Sigmoid colon (tissue), 7 donors: ENCODE results near the gene SP5. TPM values are rescaled to one million over a fixed set of nuclear protein-coding genes. Genes with fewer than 3 reads are reported as not detected.

Experiments
- DNase-seq: peaks from one replicate; pipeline ENCODE4 v3.0.0-alpha.2; 2019
- H3K27ac ChIP-seq, 4 donors: fragments of 200-600 bp; sonication (generic); one replicate each; pipeline ENCODE4 v1.5.1; 2016 to 2019; ENCODE audit warnings: mild to moderate bottlenecking in 1 of 4
- H3K27me3 ChIP-seq, 3 donors: fragments of 200-600 bp; sonication (generic); one replicate each; pipeline ENCODE4 v1.5.1; 2019; ENCODE audit warnings: mild to moderate bottlenecking in 1 of 3
- H3K36me3 ChIP-seq, 4 donors: fragments of 200-600 bp; sonication (generic); one replicate each; pipeline ENCODE4 v1.5.1; 2016 to 2019
- H3K4me1 ChIP-seq, 4 donors: fragments of 200-600 bp; sonication (generic); one replicate each; pipeline ENCODE4 v1.5.1; 2017 to 2019
- H3K4me3 ChIP-seq, 4 donors: fragments of 200-600 bp; sonication (generic); one replicate each; pipeline ENCODE4 v1.5.1; 2017 to 2019; ENCODE audit warnings: mild to moderate bottlenecking in 2 of 4, moderate library complexity in 1 of 4
- H3K9me3 ChIP-seq, 4 donors: fragments of 200-600 bp in 3 of 4; sonication (generic) in 3 of 4; one replicate each; pipeline versions ENCODE4 v1.5.1 to v1.6.1; 2013 to 2019
- EP300 ChIP-seq, 4 donors: sonication (generic); formaldehyde crosslinking; IDR thresholded peaks; one replicate each; pipeline ENCODE4 v1.6.1; 2017; ENCODE audit warnings: antibody characterized with exemption in 4 of 4
- POLR2A ChIP-seq, 2 donors: fragments of 450-650 bp; IDR thresholded peaks; one replicate each; pipeline ENCODE4 v1.6.1; 2016; ENCODE audit warnings: antibody characterized with exemption in 2 of 2, mild to moderate bottlenecking in 2 of 2, moderate library complexity in 2 of 2
- POLR2AphosphoS5 ChIP-seq, 4 donors: sonication (generic); formaldehyde crosslinking; IDR thresholded peaks; one replicate each; pipeline ENCODE4 v1.6.1; 2017; ENCODE audit warnings: antibody characterized with exemption in 4 of 4
- WGBS, 2 donors: extraction: QIAGEN DNeasy Blood & Tissue Kit; methylation state at CpG; one replicate each; pipeline ENCODE4 v1.1.7; 2013; 5-methylcytosine and 5-hydroxymethylcytosine counted together
- intact Hi-C: fragments of 100-400 bp; cut with DNase I; formaldehyde crosslinking; loops from one replicate; pipeline ENCODE4 v1.15.1; 2023
- polyA plus RNA-seq, 3 donors: library from polyadenylated mRNA; stranded (reverse); fragments of 200-250 nt; gene quantifications; one replicate each; pipeline ENCODE4 v1.2.3, GENCODE V29; 2013
- total RNA-seq, 4 donors: library from RNA; depleted of rRNA; stranded (reverse); fragments of >200 nt; gene quantifications; one replicate each; pipeline ENCODE4 v1.1.0, GENCODE V29; 2016
- TF ChIP-seq, protein P1 (sequence below), 4 experiments: fragments of 450-650 bp in 3 of 4; fragments of 200-600 bp in 1 of 4; IDR thresholded peaks; one replicate each; pipeline ENCODE4 v1.5.1; 2016 to 2019; ENCODE audit warnings: antibody characterized with exemption in 4 of 4, mild to moderate bottlenecking in 3 of 4, moderate library complexity in 2 of 4
- donor health status: healthy with polysubstance abuse.
- donor health status: Bipolar disorder and iron deficiency.
- donor health status: healthy.

SP5 gene
- total and polyA plus RNA-seq, 7 donors, result 0.69 to 4.6 (median 1.2) TPM

GRCh38 chr2:170689481-170689880, 25.7 kb upstream of the SP5 start:
- Histone ChIP-seq H3K27ac (no peak overlapping the region), H3K9me3 (no peaks in the 10 kb centered on the region), H3K27me3 (no peaks in the 10 kb centered on the region), H3K4me3 (no peak overlapping the region), H3K36me3 (no peaks in the 10 kb centered on the region), H3K4me1 (no peaks in the 10 kb centered on the region)
- intact Hi-C loops, result no loop called here
- WGBS, 2 donors, result 44 to 79% methylated on average over 5 of the region's 5 CpGs
- no peak for DNase-seq
- TF ChIP-seq POLR2A (IDR thresholded peaks at IDR 0.05) (no peak), POLR2AphosphoS5 (IDR thresholded peaks at IDR 0.05) (no peak), EP300 (IDR thresholded peaks at IDR 0.05) (no peak)
- TF ChIP-seq, protein P1, sequence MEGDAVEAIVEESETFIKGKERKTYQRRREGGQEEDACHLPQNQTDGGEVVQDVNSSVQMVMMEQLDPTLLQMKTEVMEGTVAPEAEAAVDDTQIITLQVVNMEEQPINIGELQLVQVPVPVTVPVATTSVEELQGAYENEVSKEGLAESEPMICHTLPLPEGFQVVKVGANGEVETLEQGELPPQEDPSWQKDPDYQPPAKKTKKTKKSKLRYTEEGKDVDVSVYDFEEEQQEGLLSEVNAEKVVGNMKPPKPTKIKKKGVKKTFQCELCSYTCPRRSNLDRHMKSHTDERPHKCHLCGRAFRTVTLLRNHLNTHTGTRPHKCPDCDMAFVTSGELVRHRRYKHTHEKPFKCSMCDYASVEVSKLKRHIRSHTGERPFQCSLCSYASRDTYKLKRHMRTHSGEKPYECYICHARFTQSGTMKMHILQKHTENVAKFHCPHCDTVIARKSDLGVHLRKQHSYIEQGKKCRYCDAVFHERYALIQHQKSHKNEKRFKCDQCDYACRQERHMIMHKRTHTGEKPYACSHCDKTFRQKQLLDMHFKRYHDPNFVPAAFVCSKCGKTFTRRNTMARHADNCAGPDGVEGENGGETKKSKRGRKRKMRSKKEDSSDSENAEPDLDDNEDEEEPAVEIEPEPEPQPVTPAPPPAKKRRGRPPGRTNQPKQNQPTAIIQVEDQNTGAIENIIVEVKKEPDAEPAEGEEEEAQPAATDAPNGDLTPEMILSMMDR (IDR thresholded peaks at IDR 0.05), result no peak

DNA sequence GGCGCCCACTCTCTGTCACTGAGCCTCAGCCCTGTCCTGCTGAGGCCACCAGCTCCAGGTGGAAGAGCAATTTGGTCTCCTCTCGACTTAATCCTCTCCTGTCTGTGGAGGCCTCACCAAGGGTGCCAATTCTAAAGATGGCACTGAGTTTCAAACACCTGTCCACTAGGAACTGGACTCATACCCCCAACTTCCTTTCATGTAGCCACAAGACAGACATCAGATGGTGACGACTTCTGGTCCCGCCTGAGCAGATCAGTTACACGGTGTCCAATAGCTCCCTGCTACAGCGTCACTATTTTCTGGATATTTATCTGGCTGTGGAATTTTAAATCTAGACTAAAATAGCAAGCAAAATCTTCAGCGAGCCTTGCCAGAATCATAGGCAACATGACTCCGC, 24.5 kb upstream of the SP5 start:
- no peak for DNase-seq
- TF ChIP-seq EP300 (IDR thresholded peaks at IDR 0.05) (no peak), POLR2AphosphoS5 (IDR thresholded peaks at IDR 0.05) (no peak), POLR2A (IDR thresholded peaks at IDR 0.05) (no peak)
- TF ChIP-seq, protein P1 (IDR thresholded peaks at IDR 0.05), result no peak
- H3K4me1 ChIP-seq, result no peaks in the 10 kb centered on the region
- H3K27ac ChIP-seq, result no peak overlapping the region
- no peaks in the 10 kb centered on the region for H3K36me3 ChIP-seq
- H3K4me3 ChIP-seq, result no peak overlapping the region
- no peaks in the 10 kb centered on the region for H3K27me3 ChIP-seq
- intact Hi-C loops, result no loop called here
- H3K9me3 ChIP-seq, result no peaks in the 10 kb centered on the region
- WGBS, 2 donors, result 86 to 91% methylated on average over 8 of the region's 8 CpGs

GRCh38 chr2:170694316-170694715, 20.8 kb upstream of the SP5 start:
- Histone ChIP-seq H3K27me3 (no peaks in the 10 kb centered on the region), H3K4me3 (no peak overlapping the region), H3K27ac (no peak overlapping the region), H3K36me3 (no peaks in the 10 kb centered on the region), H3K9me3 (no peaks in the 10 kb centered on the region), H3K4me1 (no peaks in the 10 kb centered on the region)
- intact Hi-C loops, result no loop called here
- TF ChIP-seq EP300 (IDR thresholded peaks at IDR 0.05), result no peak
- no peak for TF ChIP-seq POLR2AphosphoS5 (IDR thresholded peaks at IDR 0.05)
- TF ChIP-seq POLR2A (IDR thresholded peaks at IDR 0.05), result no peak
- TF ChIP-seq, protein P1 (IDR thresholded peaks at IDR 0.05), result no peak
- WGBS, 2 donors, result 81 to 91% methylated on average over 11 of the region's 11 CpGs
- no peak for DNase-seq

- no peak for TF ChIP-seq EP300 (IDR thresholded peaks at IDR 0.05)
- TF ChIP-seq, protein P1 (IDR thresholded peaks at IDR 0.05), result no peak
- no peak for TF ChIP-seq POLR2AphosphoS5 (IDR thresholded peaks at IDR 0.05)
- TF ChIP-seq POLR2A (IDR thresholded peaks at IDR 0.05), result no peak
- WGBS, 2 donors, result 40 to 72% methylated on average over 6 of the region's 6 CpGs
- no peak overlapping the region for H3K4me3 ChIP-seq
- no peaks in the 10 kb centered on the region for H3K27me3 ChIP-seq
- H3K9me3 ChIP-seq, result no peaks in the 10 kb centered on the region
- no peaks in the 10 kb centered on the region for H3K4me1 ChIP-seq
- intact Hi-C loops, result no loop called here
- no peaks in the 10 kb centered on the region for H3K36me3 ChIP-seq
- DNase-seq, result no peak
- no peak overlapping the region for H3K27ac ChIP-seq
Observed at GRCh38 chr2:170695521-170696410, 19.4 kb upstream of the SP5 start.
